ENCODE data around the gene TMEM60.

DNA sequence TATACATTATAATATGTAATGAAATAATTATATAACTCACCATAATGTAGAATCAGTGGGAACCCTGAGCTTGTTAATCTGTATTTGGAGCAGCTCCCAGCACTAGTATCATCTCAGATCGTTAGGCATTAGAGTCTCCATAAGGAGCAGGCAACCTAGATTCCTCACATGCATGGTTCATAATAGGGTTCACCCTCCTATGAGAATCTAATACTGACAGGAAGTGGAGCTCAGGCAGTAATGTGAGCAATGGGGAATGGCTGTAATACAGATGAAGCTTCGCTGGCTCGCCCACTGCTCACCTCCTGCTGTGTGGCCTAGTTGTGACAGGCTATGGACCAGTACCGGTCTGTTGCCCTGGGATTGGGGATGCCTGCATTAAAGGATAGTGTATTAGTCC is 52.5 kb downstream of the TMEM60 start:
- TF ChIP-seq POLR2A (IDR thresholded peaks at IDR 0.05) = no peak
- TF ChIP-seq, protein P1, sequence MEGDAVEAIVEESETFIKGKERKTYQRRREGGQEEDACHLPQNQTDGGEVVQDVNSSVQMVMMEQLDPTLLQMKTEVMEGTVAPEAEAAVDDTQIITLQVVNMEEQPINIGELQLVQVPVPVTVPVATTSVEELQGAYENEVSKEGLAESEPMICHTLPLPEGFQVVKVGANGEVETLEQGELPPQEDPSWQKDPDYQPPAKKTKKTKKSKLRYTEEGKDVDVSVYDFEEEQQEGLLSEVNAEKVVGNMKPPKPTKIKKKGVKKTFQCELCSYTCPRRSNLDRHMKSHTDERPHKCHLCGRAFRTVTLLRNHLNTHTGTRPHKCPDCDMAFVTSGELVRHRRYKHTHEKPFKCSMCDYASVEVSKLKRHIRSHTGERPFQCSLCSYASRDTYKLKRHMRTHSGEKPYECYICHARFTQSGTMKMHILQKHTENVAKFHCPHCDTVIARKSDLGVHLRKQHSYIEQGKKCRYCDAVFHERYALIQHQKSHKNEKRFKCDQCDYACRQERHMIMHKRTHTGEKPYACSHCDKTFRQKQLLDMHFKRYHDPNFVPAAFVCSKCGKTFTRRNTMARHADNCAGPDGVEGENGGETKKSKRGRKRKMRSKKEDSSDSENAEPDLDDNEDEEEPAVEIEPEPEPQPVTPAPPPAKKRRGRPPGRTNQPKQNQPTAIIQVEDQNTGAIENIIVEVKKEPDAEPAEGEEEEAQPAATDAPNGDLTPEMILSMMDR (IDR thresholded peaks at IDR 0.05) = no peak
